HepG2 (cell line): ENCODE results near the gene FTL. TPM values are rescaled to one million over a fixed set of nuclear protein-coding genes. Genes with fewer than 3 reads are reported as not detected.

ENCODE experiments used
- BATF2 ChIP-seq: sonication (generic); formaldehyde crosslinking; IDR thresholded peaks from 2 replicates; pipeline ENCODE4 v1.8.0; 2022; ENCODE audit warnings: mild to moderate bottlenecking, missing genetic modification reagents, moderate library complexity
- BRCA1 ChIP-seq: sonication (generic); formaldehyde crosslinking; IDR thresholded peaks from 2 replicates; pipeline ENCODE4 v1.4.0; 2020; ENCODE audit warnings: missing genetic modification reagents
- ELF3 ChIP-seq: IDR thresholded peaks from 2 replicates; pipeline ENCODE4 v1.6.1; 2016; ENCODE audit warnings: missing genetic modification reagents, missing compliant biosample characterization
- FOXP1 ChIP-seq, 2 experiments: fragments of 450-650 bp in 1 of 2; IDR thresholded peaks; 2 replicates each; pipeline ENCODE4 v1.6.1; 2017 to 2018; ENCODE audit warnings: antibody characterized with exemption in 1 of 2
- HINFP ChIP-seq: sonication (generic); formaldehyde crosslinking; IDR thresholded peaks from 2 replicates; pipeline ENCODE4 v1.4.0; 2020; ENCODE audit warnings: low read depth, mild to moderate bottlenecking, missing genetic modification reagents
- MTERF4 ChIP-seq: sonication (generic); formaldehyde crosslinking; IDR thresholded peaks from 2 replicates; pipeline ENCODE4 v1.8.0; 2023; ENCODE audit warnings: mild to moderate bottlenecking, missing genetic modification reagents
- YEATS2 ChIP-seq: sonication (generic); formaldehyde crosslinking; IDR thresholded peaks from 2 replicates; pipeline ENCODE4 v1.4.0; 2020; ENCODE audit warnings: missing genetic modification reagents, borderline replicate concordance
- ZBTB43 ChIP-seq: sonication (generic); formaldehyde crosslinking; conservative IDR thresholded peaks from 2 replicates; pipeline ENCODE4 v1.4.0; 2020; ENCODE audit warnings: missing genetic modification reagents
- ZFP36L2 ChIP-seq: sonication (generic); formaldehyde crosslinking; IDR thresholded peaks from 2 replicates; pipeline ENCODE4 v1.4.0; 2020; ENCODE audit warnings: missing genetic modification reagents
- ZHX1 ChIP-seq: sonication (generic); formaldehyde crosslinking; IDR thresholded peaks from 2 replicates; pipeline ENCODE4 v1.8.1; 2022; ENCODE audit warnings: low read depth, mild to moderate bottlenecking, missing genetic modification reagents
- ZMYM2 ChIP-seq: sonication (generic); formaldehyde crosslinking; IDR thresholded peaks from 2 replicates; pipeline ENCODE4 v1.8.0; 2022; ENCODE audit warnings: mild to moderate bottlenecking, missing genetic modification reagents
- ZNF296 ChIP-seq: sonication (generic); formaldehyde crosslinking; conservative IDR thresholded peaks from 2 replicates; pipeline ENCODE4 v1.5.0; 2020; ENCODE audit warnings: mild to moderate bottlenecking, missing genetic modification reagents
- ZNF468 ChIP-seq: sonication (generic); formaldehyde crosslinking; IDR thresholded peaks from 2 replicates; pipeline ENCODE4 v1.8.0; 2022; ENCODE audit warnings: mild to moderate bottlenecking, moderate library complexity, missing genetic modification reagents
- ZNF781 ChIP-seq: sonication (generic); formaldehyde crosslinking; IDR thresholded peaks from 2 replicates; pipeline ENCODE4 v1.5.1; 2020; ENCODE audit warnings: borderline replicate concordance, mild to moderate bottlenecking, missing genetic modification reagents; ENCODE audit errors: not compliant biosample characterization
- polyA plus RNA-seq, 8 experiments: library from polyadenylated mRNA; depleted of rRNA in 3 of 8; stranded (reverse) in 7 of 8; unstranded in 1 of 8; fragments of >200 nt; fragmentation: Illumina TruSeq in 4 of 8; extraction: Trizol in 4 of 8; gene quantifications; 2 replicates each; pipeline versions ENCODE4 v1.2.1 to v1.2.3, GENCODE V29; 2011 to 2016; ENCODE audit warnings: low read depth in 4 of 8, missing spikeins in 1 of 8, mixed read lengths in 1 of 8; ENCODE audit not compliant: insufficient read depth in 1 of 8
- total RNA-seq, 5 experiments: library from RNA; depleted of rRNA; stranded (reverse); fragments of >200 nt; fragmentation: Illumina TruSeq; extraction: Trizol; gene quantifications; 2 replicates each; pipeline ENCODE4 v1.2.3, GENCODE V29; 2016; ENCODE audit warnings: low read depth in 1 of 5

FTL gene
- total and polyA plus RNA-seq, 2 of the 13 experiments (the other 11 are each of a cell fraction or from before 2014, with no cell fraction given) = 2,721 to 8,800 TPM

- no peak for TF ChIP-seq ZBTB43 (CRISPR knock-in tag)
- peak; percentile 73 for TF ChIP-seq ELF3
- TF ChIP-seq BATF2 (CRISPR knock-in tag) = no peak
- no peak for TF ChIP-seq ZNF296 (CRISPR knock-in tag)
- TF ChIP-seq BRCA1 = no peak
- TF ChIP-seq ZMYM2 (CRISPR knock-in tag) = peak; percentile 51; the same call in 1 of the 2 replicates
- TF ChIP-seq ZFP36L2 (CRISPR knock-in tag) = no peak
- TF ChIP-seq MTERF4 (CRISPR knock-in tag) = no peak
- TF ChIP-seq ZHX1 (CRISPR knock-in tag) = no peak
- TF ChIP-seq ZNF781 = no peak
- no peak for TF ChIP-seq ZNF468 (CRISPR knock-in tag)
- no peak for TF ChIP-seq HINFP (CRISPR knock-in tag)
- TF ChIP-seq YEATS2 (CRISPR knock-in tag) = peak; percentile 41; the same call in 1 of the 2 replicates
- no peak for TF ChIP-seq FOXP1 (IDR thresholded peaks at IDR 0.05)
- peak; percentile 6; the same call in 1 of the 2 replicates for TF ChIP-seq FOXP1 (CRISPR knock-in tag; IDR thresholded peaks at IDR 0.05)
Observed at GRCh38 chr19:48950830-48951519, 14.1 kb upstream of the FTL start (continued).
